22Rv1 (cell line): ENCODE results near the gene PRPF40A.

Experiments used
- H3K27ac ChIP-seq: fragments of 450-650 bp; 2 replicates; pipeline ENCODE4 v1.5.1; 2017
- ZFX ChIP-seq: fragments of 450-650 bp; IDR thresholded peaks from 2 replicates; pipeline ENCODE4 v1.6.1; 2017; ENCODE audit warnings: antibody characterized with exemption, borderline replicate concordance
- TF ChIP-seq, protein P1 (sequence below): fragments of 450-650 bp; IDR thresholded peaks from 2 replicates; pipeline ENCODE4 v1.5.1; 2017; ENCODE audit warnings: mild to moderate bottlenecking

Gene PRPF40A

DNA sequence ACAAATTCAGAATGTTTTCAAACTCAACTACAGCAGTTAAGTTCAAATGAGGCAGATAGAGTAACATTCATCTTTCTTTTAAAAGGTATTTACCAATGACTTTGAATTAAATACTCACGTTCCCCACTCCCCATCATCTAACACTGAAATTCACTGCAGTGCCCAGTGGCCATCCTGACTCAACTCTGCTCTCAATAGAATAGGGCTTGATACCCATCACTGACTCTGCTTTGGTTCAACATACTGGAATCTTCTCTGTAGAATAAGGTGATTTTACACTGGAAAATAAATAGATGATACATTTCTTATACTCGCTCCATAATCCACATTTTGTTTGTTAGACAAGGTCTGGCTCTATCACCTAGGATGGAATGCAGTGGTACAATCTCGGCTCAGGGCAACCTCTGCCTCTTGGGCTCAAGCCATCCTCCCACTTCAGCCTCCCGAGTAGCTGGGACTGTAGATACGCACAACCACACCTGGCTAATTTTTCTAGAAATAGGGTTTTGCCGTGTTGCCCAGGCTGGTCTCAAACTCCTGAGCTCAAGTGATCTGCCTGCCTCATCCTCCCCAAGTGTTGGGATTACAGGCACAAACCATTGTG is 66.4 kb downstream of the PRPF40A start:
- H3K27ac ChIP-seq, result no peak overlapping the region
- no peak for TF ChIP-seq ZFX
- TF ChIP-seq, protein P1, sequence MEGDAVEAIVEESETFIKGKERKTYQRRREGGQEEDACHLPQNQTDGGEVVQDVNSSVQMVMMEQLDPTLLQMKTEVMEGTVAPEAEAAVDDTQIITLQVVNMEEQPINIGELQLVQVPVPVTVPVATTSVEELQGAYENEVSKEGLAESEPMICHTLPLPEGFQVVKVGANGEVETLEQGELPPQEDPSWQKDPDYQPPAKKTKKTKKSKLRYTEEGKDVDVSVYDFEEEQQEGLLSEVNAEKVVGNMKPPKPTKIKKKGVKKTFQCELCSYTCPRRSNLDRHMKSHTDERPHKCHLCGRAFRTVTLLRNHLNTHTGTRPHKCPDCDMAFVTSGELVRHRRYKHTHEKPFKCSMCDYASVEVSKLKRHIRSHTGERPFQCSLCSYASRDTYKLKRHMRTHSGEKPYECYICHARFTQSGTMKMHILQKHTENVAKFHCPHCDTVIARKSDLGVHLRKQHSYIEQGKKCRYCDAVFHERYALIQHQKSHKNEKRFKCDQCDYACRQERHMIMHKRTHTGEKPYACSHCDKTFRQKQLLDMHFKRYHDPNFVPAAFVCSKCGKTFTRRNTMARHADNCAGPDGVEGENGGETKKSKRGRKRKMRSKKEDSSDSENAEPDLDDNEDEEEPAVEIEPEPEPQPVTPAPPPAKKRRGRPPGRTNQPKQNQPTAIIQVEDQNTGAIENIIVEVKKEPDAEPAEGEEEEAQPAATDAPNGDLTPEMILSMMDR, result no peak

DNA sequence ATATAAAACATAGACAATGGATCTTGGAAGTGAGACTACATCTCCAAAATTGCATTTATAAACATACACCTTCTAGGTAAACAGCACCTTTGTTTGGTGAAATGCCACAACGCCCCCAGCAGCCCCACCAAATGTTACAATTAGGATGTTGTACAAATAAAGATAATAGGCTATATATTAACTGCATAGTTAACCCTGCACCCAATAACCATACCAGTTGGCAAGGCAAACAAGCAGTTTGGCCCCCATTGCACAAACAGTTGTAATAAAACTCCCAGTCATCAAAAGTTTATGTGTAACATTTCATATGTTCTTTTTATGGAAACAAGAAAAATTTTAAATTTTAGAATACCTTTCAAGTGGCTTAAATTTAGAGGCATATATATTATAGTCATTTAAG is 67.3 kb downstream of the PRPF40A start:
- no peak overlapping the region for H3K27ac ChIP-seq
- TF ChIP-seq, protein P1, result no peak
- no peak for TF ChIP-seq ZFX

DNA sequence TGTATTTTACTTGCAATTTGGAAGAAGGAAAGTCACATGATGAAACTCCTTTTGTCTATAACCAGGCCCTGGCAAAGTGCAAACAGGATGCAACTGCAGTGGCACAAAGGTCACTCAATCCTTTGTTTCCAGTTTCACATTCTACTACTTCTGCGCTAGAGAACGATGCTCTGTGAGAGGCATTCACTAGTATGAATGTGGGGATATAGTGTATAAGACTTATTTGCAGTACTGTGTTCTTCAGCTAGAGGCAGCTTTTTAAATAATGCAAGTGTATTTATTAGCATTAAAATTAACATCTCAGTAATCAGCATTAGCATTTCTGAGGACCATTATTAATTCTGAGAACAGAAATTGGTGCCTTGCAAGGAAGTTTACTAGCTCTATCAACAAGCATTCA is 68.9 kb downstream of the PRPF40A start:
- no peak overlapping the region for H3K27ac ChIP-seq
- no peak for TF ChIP-seq ZFX
- TF ChIP-seq, protein P1, result peak; percentile 8; the same call in 1 of the 2 replicates

DNA sequence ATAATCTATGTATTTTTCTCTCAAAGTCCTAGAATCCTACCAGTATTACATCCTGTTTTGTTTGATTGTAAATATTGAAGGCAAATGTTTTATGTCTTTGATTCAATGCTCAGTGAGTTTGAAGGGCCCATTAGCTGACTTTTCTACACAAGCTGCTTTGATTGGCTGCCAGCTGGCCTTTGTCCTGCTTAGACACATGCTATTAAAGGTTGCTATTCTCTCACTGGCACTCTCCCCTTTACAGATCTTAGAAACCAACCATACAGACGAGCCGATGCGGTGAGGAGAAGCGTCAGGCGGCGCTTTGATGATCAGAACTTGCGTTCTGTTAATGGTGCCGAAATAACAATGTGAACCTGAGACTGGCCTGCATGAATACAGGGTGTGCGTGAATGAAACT is 69.7 kb downstream of the PRPF40A start:
- H3K27ac ChIP-seq, result no peak overlapping the region
- TF ChIP-seq ZFX, result no peak
- TF ChIP-seq, protein P1, result no peak

DNA sequence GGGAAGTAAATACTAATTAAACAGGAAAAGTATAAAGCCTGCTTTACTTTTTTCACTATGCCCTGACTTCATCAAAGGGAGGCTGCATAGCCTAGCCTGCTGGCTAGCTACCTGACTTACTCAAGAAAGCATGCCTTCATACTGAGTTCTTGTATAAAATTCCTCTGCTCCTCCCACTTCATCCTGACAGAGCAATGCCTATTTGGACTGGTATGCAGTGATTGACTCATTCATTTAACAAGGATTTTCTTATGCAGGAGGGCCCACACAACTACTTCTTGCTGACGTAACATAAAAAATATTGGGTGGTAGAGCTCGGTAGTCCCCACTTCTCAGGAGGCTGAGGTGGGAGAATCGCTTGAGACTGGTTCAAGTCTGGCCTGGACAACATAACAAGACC is 70.5 kb downstream of the PRPF40A start:
- TF ChIP-seq, protein P1, result no peak
- no peak for TF ChIP-seq ZFX
- H3K27ac ChIP-seq, result no peak overlapping the region

DNA sequence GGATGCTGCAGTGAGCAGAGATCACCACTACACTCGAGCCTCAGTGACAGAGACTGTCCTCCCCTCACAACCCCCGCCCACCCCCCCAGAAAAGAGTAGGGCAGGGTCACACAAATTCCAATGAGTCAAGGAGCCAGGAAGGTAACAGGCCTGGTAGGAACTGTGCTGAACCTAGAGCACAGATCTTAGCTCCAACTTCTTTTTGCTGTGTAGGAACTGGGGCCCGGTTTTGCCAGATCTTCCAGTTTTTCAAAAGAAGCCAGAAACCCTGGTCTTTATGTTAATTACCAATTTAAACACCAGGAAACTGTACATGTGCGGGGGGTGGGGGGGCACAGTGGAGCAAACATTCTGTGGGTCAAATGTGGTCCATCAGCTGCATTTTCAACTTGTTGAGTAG is 71.0 kb downstream of the PRPF40A start:
- no peak for TF ChIP-seq ZFX
- TF ChIP-seq, protein P1, result no peak

DNA sequence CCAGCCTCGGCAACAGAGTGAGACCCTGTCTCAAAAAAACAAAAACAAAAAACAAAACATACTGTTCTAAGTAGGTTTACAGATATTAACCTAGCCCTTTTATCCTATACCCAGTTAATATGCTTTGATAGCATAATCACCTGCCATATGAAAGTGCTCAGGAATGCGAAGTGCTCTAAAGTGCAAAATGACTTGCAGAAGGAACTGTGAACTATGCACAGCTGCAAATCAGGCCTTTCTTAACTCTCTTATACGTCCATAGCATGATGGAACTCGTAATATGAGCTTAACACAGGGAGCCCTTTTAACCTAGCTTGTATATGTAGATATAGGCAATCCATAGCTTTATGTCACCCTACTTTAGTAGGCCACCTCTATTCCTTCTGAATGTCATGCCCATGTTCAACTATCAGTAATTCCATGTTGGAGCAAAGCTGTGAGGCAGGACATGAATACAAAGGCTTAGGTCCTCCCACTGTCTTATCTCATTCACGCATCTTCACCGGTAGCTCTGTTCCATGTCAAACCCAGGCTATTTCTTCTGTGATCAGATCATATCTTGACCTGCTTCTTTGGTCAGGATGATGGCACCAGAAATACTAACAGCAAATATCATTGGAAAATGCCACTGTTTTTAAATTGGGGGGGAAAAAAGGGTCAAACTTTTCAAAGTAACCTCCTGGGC is 72.9 kb downstream of the PRPF40A start:
- TF ChIP-seq ZFX, result no peak
- TF ChIP-seq, protein P1, result no peak
- no peak overlapping the region for H3K27ac ChIP-seq

More for the DNA sequence above, 71.0 kb downstream of the PRPF40A start:
- no peak overlapping the region for H3K27ac ChIP-seq
